GM12878 (cell line): ENCODE data around the gene GCKR. TPM values are rescaled to one million over a fixed set of nuclear protein-coding genes. Genes with fewer than 3 reads are reported as not detected.

Source experiments
- ATAC-seq: fragments of 200-7000 bp; cut with Tn5 transposase; 3 replicates; pipeline ENCODE4 v1.9.1; 2020; ENCODE audit warnings: mild to moderate bottlenecking, moderate library complexity
- BruUV-seq: library from RNA; stranded (reverse); fragments of 400-500 nt; replicated peaks from 2 replicates; lab custom pipeline; 2021; lab: Mats Ljungman, UMichigan
- CTCF ChIA-PET: fragments of 300-600 bp; sonication (Branson Sonifier 250); formaldehyde crosslinking; extraction: SDS; loops from one replicate; lab custom pipeline; 2021; ENCODE audit warnings: inconsistent platforms; lab: Yijun Ruan, JAX
- POLR2A ChIA-PET: fragments of 350-600 bp; formaldehyde crosslinking; extraction: SDS; loops from one replicate; lab custom pipeline; 2021; ENCODE audit warnings: inconsistent platforms; lab: Charles Lee
- RAD21 ChIA-PET: fragments of 300-600 bp; sonication (Branson Sonifier 250); formaldehyde crosslinking; loops from one replicate; lab custom pipeline; 2023; ENCODE audit warnings: antibody characterized with exemption; ENCODE audit not compliant: unreplicated experiment; lab: Charles Lee
- SMC1A ChIA-PET: fragments of 300-600 bp; sonication (Branson Sonifier 250); formaldehyde crosslinking; loops from one replicate; lab custom pipeline; 2023; ENCODE audit not compliant: unreplicated experiment, uncharacterized antibody; lab: Charles Lee
- DNase-seq: peaks from one replicate; pipeline ENCODE4 v3.0.0-alpha.2; 2011; ENCODE audit warnings: low read depth, low spot score
- FAIRE-seq: peaks from 3 replicates; lab custom pipeline; 2011; peaks lifted over from hg19 to GRCh38; lab: Jason Lieb, UNC
- H2AFZ ChIP-seq: 2 replicates; pipeline ENCODE4 v1.6.0; 2011; ENCODE audit warnings: low read depth, low read length, control low read depth; ENCODE audit not compliant: control insufficient read depth
- H3K27ac ChIP-seq: 2 replicates; pipeline ENCODE4 v1.5.1; 2011; ENCODE audit warnings: control low read depth; ENCODE audit not compliant: control insufficient read depth, insufficient read depth
- H3K27me3 ChIP-seq, 2 experiments: replicated peaks in 1 of 2; 2 replicates each; pipeline versions ENCODE4 v1.6.0 to v1.6.1; 2011; ENCODE audit warnings: low read length in 1 of 2; ENCODE audit not compliant: control insufficient read depth in 2 of 2, insufficient read depth in 2 of 2
- H3K36me3 ChIP-seq, 2 experiments: 2 replicates each; pipeline ENCODE4 v1.5.1; 2011; ENCODE audit warnings: low read length in 1 of 2; ENCODE audit not compliant: control insufficient read depth in 2 of 2, insufficient read depth in 2 of 2
- H3K4me1 ChIP-seq: 2 replicates; pipeline ENCODE4 v1.6.1; 2011; ENCODE audit warnings: mild to moderate bottlenecking, low read length, moderate library complexity, mixed read lengths; ENCODE audit not compliant: control insufficient read depth, insufficient read depth
- H3K4me2 ChIP-seq: 2 replicates; pipeline ENCODE4 v1.6.0; 2011; ENCODE audit warnings: control low read depth; ENCODE audit not compliant: control insufficient read depth, insufficient read depth
- H3K4me3 ChIP-seq: fragments of 200-600 bp; sonication (generic); 2 replicates; pipeline ENCODE4 v1.5.1; 2016
- H3K79me2 ChIP-seq: 2 replicates; pipeline ENCODE4 v1.6.0; 2011; ENCODE audit warnings: low read length; ENCODE audit not compliant: control insufficient read depth, insufficient read depth
- H3K9ac ChIP-seq: 2 replicates; pipeline ENCODE4 v1.8.0; 2011; ENCODE audit warnings: low read length, control low read depth, mixed read lengths; ENCODE audit not compliant: control insufficient read depth, insufficient read depth
- H3K9me3 ChIP-seq: replicated peaks from 3 replicates; pipeline ENCODE4 v1.5.1; 2011; ENCODE audit warnings: mild to moderate bottlenecking, low read length; ENCODE audit not compliant: control insufficient read depth, insufficient read depth
- H4K20me1 ChIP-seq: 2 replicates; pipeline ENCODE4 v1.6.0; 2011; ENCODE audit not compliant: control insufficient read depth, insufficient read depth
- BRCA1 ChIP-seq: IDR thresholded peaks from 2 replicates; pipeline ENCODE4 v1.6.1; 2011; ENCODE audit warnings: low read depth, low read length, improper control_type of control experiment
- CHD1 ChIP-seq: IDR thresholded peaks from 2 replicates; pipeline ENCODE4 v1.6.1; 2012; ENCODE audit warnings: low read depth, low read length, improper control_type of control experiment
- IKZF2 ChIP-seq, 2 experiments: fragments of 450-650 bp; IDR thresholded peaks; 2 replicates each; pipeline ENCODE4 v1.6.1; 2017; ENCODE audit warnings: mild to moderate bottlenecking in 2 of 2, moderate library complexity in 2 of 2
- KAT2A ChIP-seq: conservative IDR thresholded peaks from 2 replicates; pipeline ENCODE4 v1.6.1; 2011; ENCODE audit warnings: low read depth, low read length; ENCODE audit not compliant: control insufficient read depth
- MEF2A ChIP-seq: IDR thresholded peaks from 2 replicates; pipeline ENCODE4 v1.6.1; 2011; ENCODE audit warnings: low read depth, mild to moderate bottlenecking, low read length, moderate library complexity; ENCODE audit not compliant: insufficient read depth
- NR2C2 ChIP-seq: IDR thresholded peaks from 2 replicates; pipeline ENCODE4 v1.6.1; 2011; ENCODE audit warnings: borderline replicate concordance, low read depth; ENCODE audit not compliant: control insufficient read depth, insufficient read length
- PAX8 ChIP-seq: fragments of 450-650 bp; IDR thresholded peaks from 2 replicates; pipeline ENCODE4 v1.6.1; 2017; ENCODE audit warnings: mild to moderate bottlenecking, moderate library complexity
- PBX3 ChIP-seq: IDR thresholded peaks from 2 replicates; pipeline ENCODE4 v1.6.1; 2011; ENCODE audit warnings: mild to moderate bottlenecking, low read depth, low read length, moderate library complexity; ENCODE audit not compliant: insufficient replicate concordance
- POLR2AphosphoS5 ChIP-seq: IDR thresholded peaks from 2 replicates; pipeline ENCODE4 v1.6.1; 2011; ENCODE audit warnings: mild to moderate bottlenecking, low read length, inconsistent platforms
- RBBP5 ChIP-seq: fragments of 200-600 bp; sonication (generic); conservative IDR thresholded peaks from 2 replicates; pipeline ENCODE4 v1.6.1; 2016
- RFX5 ChIP-seq: IDR thresholded peaks from 2 replicates; pipeline ENCODE4 v1.6.1; 2011; ENCODE audit warnings: low read depth, low read length, improper control_type of control experiment
- SIN3A ChIP-seq: IDR thresholded peaks from 2 replicates; pipeline ENCODE4 v1.6.1; 2012; ENCODE audit warnings: low read depth, low read length, improper control_type of control experiment
- WGBS: methylation state at CpG from one replicate; pipeline ENCODE4 v1.1.6; 2016; ENCODE audit warnings: low lambda C conversion rate; ENCODE audit not compliant: insufficient replicate concordance, insufficient coverage; ENCODE audit errors: missing lambda C conversion rate; 5-methylcytosine and 5-hydroxymethylcytosine counted together
- in situ Hi-C: fragments of 300-500 bp; cut with MboI; formaldehyde crosslinking; loops from 9 replicates; pipeline ENCODE4 v1.14.3; 2018; ENCODE audit warnings: mixed read lengths
- intact Hi-C: fragments of 100-400 bp; cut with micrococcal nuclease; formaldehyde crosslinking; loops from one replicate; pipeline ENCODE4 v1.14.2; 2022; ENCODE audit not compliant: unreplicated experiment
- polyA plus RNA-seq, 11 experiments: library from polyadenylated mRNA; depleted of rRNA in 4 of 11; unstranded in 6 of 11; stranded (reverse) in 5 of 11; fragments of >200 nt; fragmentation: Nextera tagmentation in 4 of 11; fragmentation: Illumina TruSeq in 1 of 11; extraction: Ambion mirVana in 4 of 11; extraction: Trizol in 1 of 11; gene quantifications; 1 replicate in 1 of 11; 2 replicates in 10 of 11; pipeline versions ENCODE4 v1.2.1 to v1.2.3, GENCODE V29; 2011 to 2016; ENCODE audit warnings: inconsistent platforms in 2 of 11, missing spikeins in 2 of 11, low read depth in 1 of 11
- total RNA-seq, 4 experiments: library from RNA; depleted of rRNA in 3 of 4; stranded (reverse); fragments of >200 nt in 3 of 4; fragmentation: Illumina TruSeq in 1 of 4; extraction: Trizol in 1 of 4; gene quantifications; 2 replicates each; pipeline versions ENCODE4 v1.2.1 to v1.2.3, GENCODE V29; 2013 to 2021

GCKR gene
- total and polyA plus RNA-seq, 10 of the 15 experiments (the other 5 are each of a cell fraction or from before 2014, with no cell fraction given) = not detected

- Histone ChIP-seq H2AFZ (no peak overlapping the region), H3K9ac (no peak overlapping the region), H3K4me3 (no peak overlapping the region), H3K36me3 (no peaks in the 10 kb centered on the region; a peak in 1 of 4 replicates), H3K9me3 (no peaks in the 10 kb centered on the region), H3K79me2 (no peaks in the 10 kb centered on the region), H3K4me2 (no peak overlapping the region), H3K27ac (no peak overlapping the region)
- ChIA-PET SMC1A (no interaction called here), RAD21 (no interaction called here)
- FAIRE-seq = no peak
- WGBS = 94% methylated on average over 1 of the region's 1 CpG
- intact Hi-C loops = no loop called here
- no peak for ATAC-seq
- TF ChIP-seq CHD1 (no peak), MEF2A (no peak), RFX5 (no peak), RBBP5 (no peak), KAT2A (no peak), PBX3 (no peak)
- TF ChIP-seq, all 136 proteins: peak for 0
- ChIA-PET CTCF (interaction anchor here (1.5 kb wide), 1 partner anchor 233 kb away, joined by 3 read pairs; no protein-coding TSS in a partner anchor), POLR2A (no interaction called here)
- BruUV-seq = no TSS peak
- DNase-seq = no peak
- H3K27me3 ChIP-seq = no peaks in the 10 kb centered on the region
- no peaks in the 10 kb centered on the region for H4K20me1 ChIP-seq
- in situ Hi-C loops = no loop called here
- no peaks in the 10 kb centered on the region for H3K4me1 ChIP-seq
Observed at GRCh38 chr2:27451095-27451494, 45.5 kb upstream of the GCKR start.

GRCh38 chr2:27453968-27454367 lies 42.7 kb upstream of the GCKR start:
- Histone ChIP-seq H3K4me2 (no peak overlapping the region), H2AFZ (no peak overlapping the region), H4K20me1 (no peaks in the 10 kb centered on the region), H3K36me3 (no peaks in the 10 kb centered on the region), H3K27me3 (no peaks in the 10 kb centered on the region), H3K79me2 (no peaks in the 10 kb centered on the region)
- DNase-seq (no peak), ATAC-seq (no peak)
- TF ChIP-seq POLR2AphosphoS5 = no peak
- no peak for TF ChIP-seq NR2C2
- TF ChIP-seq PAX8 = no peak
- TF ChIP-seq IKZF2 (IDR thresholded peaks at IDR 0.05) = no peak
- no peak for TF ChIP-seq SIN3A
- no peak for TF ChIP-seq BRCA1
- TF ChIP-seq, all 136 proteins: peak for 0
- Histone ChIP-seq H3K9me3 (no peaks in the 10 kb centered on the region), H3K9ac (no peak overlapping the region), H3K4me3 (no peak overlapping the region), H3K4me1 (no peaks in the 10 kb centered on the region), H3K27ac (no peak overlapping the region)
- WGBS = 95% methylated on average over 7 of the region's 7 CpGs
- intact Hi-C loops (no loop called here), in situ Hi-C loops (no loop called here)
- no peak for FAIRE-seq
- POLR2A ChIA-PET = no interaction called here
- RAD21 ChIA-PET = no interaction called here
- SMC1A ChIA-PET = no interaction called here
- BruUV-seq = no TSS peak
- CTCF ChIA-PET = no interaction called here
